ENCODE results near the gene KIF3B.
A peak's percentile ranks its signal among the peaks of the same experiment; 100 is the strongest.

KIF3B gene

GRCh38 chr20:32230707-32231106 lies 46.7 kb upstream of the KIF3B start:
- no peak for DNase-seq (ENCODE audit: low read depth in 1 of 2, low spot score in 1 of 2)
- Histone ChIP-seq H3K27me3 (ENCODE audit: insufficient read depth, poor library complexity, severe bottlenecking) (no peaks in the 10 kb centered on the region), H3K27ac (replicated peaks) (peak overlapping the region; percentile 15; the same call in 1 of the 2 replicates), H3K4me3 (replicated peaks; ENCODE audit: insufficient read depth, low read length) (no peak overlapping the region)
- TF ChIP-seq CTCF (IDR thresholded peaks at IDR 0.05; ENCODE audit: insufficient read depth, low read length), result no peak
- no peak for TF ChIP-seq REST (IDR thresholded peaks at IDR 0.05; ENCODE audit: insufficient replicate concordance, low read depth)
- TF ChIP-seq GABPA (IDR thresholded peaks at IDR 0.05; ENCODE audit: low read depth), result no peak
- no peak for TF ChIP-seq POLR2AphosphoS5 (IDR thresholded peaks at IDR 0.05; ENCODE audit: low read depth)

DNA sequence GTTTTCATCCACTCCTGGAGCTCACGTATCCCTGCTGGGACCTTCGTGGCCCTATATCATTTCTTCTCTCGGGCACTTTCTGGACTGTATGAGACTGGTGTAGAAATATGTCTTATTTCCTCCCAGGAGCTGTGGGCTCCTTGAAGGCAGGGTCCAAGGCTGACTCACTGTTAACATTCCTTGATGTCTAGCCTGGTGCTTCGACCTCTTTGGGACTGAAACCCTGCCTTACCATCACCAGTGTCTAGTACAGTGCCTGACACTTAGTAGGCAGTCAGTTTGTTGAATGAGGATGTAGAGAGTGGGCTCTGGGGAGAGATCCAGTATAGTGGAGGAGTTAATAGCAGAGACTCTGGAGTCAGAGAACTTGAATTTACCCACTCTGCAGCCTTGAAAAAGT lies 46.2 kb upstream of the KIF3B start:
- Histone ChIP-seq H3K27me3 (ENCODE audit: insufficient read depth, poor library complexity, severe bottlenecking) (no peaks in the 10 kb centered on the region), H3K4me3 (replicated peaks; ENCODE audit: insufficient read depth, low read length) (no peak overlapping the region), H3K27ac (replicated peaks) (peak overlapping the region; percentile 15)
- TF ChIP-seq POLR2AphosphoS5 (IDR thresholded peaks at IDR 0.05; ENCODE audit: low read depth) (no peak), GABPA (IDR thresholded peaks at IDR 0.05; ENCODE audit: low read depth) (no peak), REST (IDR thresholded peaks at IDR 0.05; ENCODE audit: insufficient replicate concordance, low read depth) (no peak), CTCF (IDR thresholded peaks at IDR 0.05; ENCODE audit: insufficient read depth, low read length) (no peak), SPI1 (IDR thresholded peaks at IDR 0.05; ENCODE audit: borderline replicate concordance, low read depth) (no peak)
- no peak for DNase-seq (ENCODE audit: low read depth in 1 of 2, low spot score in 1 of 2)

DNA sequence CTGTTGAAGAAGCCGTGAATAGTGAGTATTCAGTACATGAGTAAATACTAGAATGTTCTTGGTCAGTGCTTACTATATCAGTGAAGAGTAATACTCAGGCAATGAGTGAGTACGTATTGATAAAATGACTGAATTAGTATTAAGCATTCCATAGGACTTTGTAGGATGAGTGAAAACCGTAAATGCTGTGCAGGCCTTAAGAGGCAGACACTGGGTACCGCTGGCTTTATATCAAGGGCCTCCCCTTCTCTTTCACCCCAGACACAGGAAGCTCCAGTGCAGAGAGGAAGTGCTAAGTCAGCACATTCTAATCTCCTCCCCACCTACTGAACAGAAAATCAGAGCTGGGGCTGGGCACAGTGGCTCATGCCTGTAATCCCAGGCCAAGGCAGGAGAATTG lies 45.6 kb upstream of the KIF3B start:
- H3K4me3 ChIP-seq (replicated peaks; ENCODE audit: insufficient read depth, low read length), result no peak overlapping the region
- TF ChIP-seq CTCF (IDR thresholded peaks at IDR 0.05; ENCODE audit: insufficient read depth, low read length), result no peak
- TF ChIP-seq SPI1 (IDR thresholded peaks at IDR 0.05; ENCODE audit: borderline replicate concordance, low read depth), result peak; percentile 49; the same call in 1 of the 2 replicates
- peak in 1 of 2 experiments; percentile 49 for DNase-seq (ENCODE audit: low read depth in 1 of 2, low spot score in 1 of 2)
- peak overlapping the region; percentile 15 for H3K27ac ChIP-seq (replicated peaks)
- no peaks in the 10 kb centered on the region for H3K27me3 ChIP-seq (ENCODE audit: insufficient read depth, poor library complexity, severe bottlenecking)

DNA sequence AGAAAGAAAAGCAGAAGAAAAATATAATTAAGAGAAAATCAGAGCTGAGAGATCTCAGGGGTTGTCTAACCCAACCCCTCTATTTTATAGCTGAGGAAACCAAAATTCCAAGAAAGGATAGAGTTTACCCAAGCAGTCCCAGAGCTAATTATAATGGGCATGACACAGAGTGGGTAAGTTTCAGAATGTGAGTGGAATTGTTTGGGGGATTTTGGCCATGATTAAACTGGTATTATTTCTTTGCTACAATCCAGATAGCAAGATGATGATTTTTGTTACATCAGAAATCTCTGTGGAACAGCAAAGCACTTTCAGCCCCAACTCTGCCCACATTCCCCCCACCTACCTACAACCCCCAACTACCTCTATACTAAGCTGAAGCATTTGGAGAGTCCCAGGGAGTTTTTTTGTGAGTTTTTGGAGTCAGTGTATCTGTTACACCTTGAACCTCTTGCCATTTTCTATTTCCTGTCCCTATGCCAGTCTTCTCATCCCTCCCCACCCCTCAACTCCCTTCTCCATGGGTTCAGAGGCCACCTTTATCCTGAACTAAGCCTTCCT lies 45.0 kb upstream of the KIF3B start:
- Histone ChIP-seq H3K27me3 (ENCODE audit: insufficient read depth, poor library complexity, severe bottlenecking) (no peaks in the 10 kb centered on the region), H3K27ac (replicated peaks) (no peak overlapping the region), H3K4me3 (replicated peaks; ENCODE audit: insufficient read depth, low read length) (no peak overlapping the region)
- TF ChIP-seq POLR2AphosphoS5 (IDR thresholded peaks at IDR 0.05; ENCODE audit: low read depth), result no peak
- no peak for TF ChIP-seq REST (IDR thresholded peaks at IDR 0.05; ENCODE audit: insufficient replicate concordance, low read depth)
- TF ChIP-seq CTCF (IDR thresholded peaks at IDR 0.05; ENCODE audit: insufficient read depth, low read length), result no peak
- DNase-seq (ENCODE audit: low read depth in 1 of 2, low spot score in 1 of 2), result no peak

Data from HL-60 (cell line).